T-helper 1 cell treated with Interleukin-12 subunit alpha and Interleukin-12 subunit beta and Interleukin-4 antibody, amounts not matched to agents 30 μg/mL and 1 μg/mL, for 36 hours (primary cell): ENCODE data around the gene CCDC187.

ENCODE experiments used
- H3K27ac Mint-ChIP-seq: one replicate; pipeline ENCODE4 v1.8.0; 2021; ENCODE audit warnings: mild to moderate bottlenecking, mixed read lengths
- H3K27me3 Mint-ChIP-seq: one replicate; pipeline ENCODE4 v1.8.0; 2021; ENCODE audit warnings: low read depth, mixed read lengths
- H3K36me3 Mint-ChIP-seq: one replicate; pipeline ENCODE4 v1.8.0; 2021; ENCODE audit warnings: low read depth, mixed read lengths
- H3K4me1 Mint-ChIP-seq: one replicate; pipeline ENCODE4 v1.8.0; 2021; ENCODE audit warnings: low read depth, mixed read lengths
- H3K4me3 Mint-ChIP-seq: one replicate; pipeline ENCODE4 v1.8.0; 2021; ENCODE audit warnings: mild to moderate bottlenecking, moderate library complexity, mixed read lengths
- H3K9me3 Mint-ChIP-seq: one replicate; pipeline ENCODE4 v1.8.0; 2021; ENCODE audit warnings: mixed read lengths

The CCDC187 gene

DNA sequence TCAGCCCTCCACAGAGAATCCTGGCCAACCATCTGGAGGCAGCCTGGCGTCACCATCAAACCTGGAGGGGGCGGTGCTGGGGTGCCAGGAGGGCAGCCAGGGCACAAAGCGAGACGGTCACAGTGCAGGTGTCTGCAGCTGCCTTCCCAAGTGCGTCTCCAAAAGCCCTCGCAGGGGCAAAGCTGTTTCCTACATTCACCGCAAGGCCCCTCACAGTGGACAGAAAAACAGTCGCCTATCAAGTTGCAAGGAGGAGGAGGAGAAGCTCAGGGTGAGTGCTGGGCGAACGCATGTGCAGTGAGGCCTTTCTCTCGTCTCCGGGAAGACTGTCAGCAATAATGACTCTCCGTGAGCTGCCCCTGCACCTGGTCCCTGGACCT is 81.0 kb downstream of the CCDC187 start:
- peaks cover 12% of the 10 kb centered on the region for H3K36me3 Mint-ChIP-seq
- H3K4me3 Mint-ChIP-seq = no peak overlapping the region
- H3K4me1 Mint-ChIP-seq = peaks cover 5% of the 10 kb centered on the region
- no peaks in the 10 kb centered on the region for H3K27me3 Mint-ChIP-seq
- H3K9me3 Mint-ChIP-seq = no peaks in the 10 kb centered on the region
- no peak overlapping the region for H3K27ac Mint-ChIP-seq

DNA sequence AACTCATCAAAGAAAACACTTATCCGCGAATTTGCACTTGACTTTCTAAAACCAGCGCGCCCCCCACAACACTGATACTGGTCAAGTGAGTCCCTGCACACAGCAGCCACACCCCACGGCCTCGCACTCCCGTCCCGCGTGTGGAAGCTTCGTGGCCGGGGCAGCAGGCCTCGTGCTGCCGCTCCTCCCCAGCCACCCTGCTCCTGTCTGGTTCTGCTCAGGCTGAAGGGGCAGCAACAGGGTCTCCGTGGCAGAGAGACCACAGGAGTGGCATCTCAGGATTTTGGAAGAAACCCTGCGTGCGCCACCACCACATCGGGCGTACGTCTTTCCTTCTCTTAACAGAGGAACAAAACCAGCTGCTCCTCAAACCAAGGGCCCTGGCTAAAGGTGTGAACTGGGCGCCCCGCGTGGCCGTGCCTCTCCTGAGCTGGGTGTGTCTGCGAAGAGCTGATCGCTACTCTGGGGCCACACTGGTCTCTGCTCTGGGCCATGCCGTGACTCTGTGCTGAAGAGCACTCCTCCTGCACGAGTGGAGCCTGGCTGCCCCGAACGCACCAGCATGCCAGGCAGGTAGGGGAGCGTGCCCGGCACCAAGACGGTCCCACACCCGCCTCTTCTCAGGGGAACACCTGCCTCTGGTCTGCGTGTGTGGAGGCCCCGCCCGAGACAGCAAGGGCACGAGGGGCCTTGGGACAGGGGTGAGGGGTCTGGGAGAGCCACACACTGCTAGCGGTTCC is 81.6 kb downstream of the CCDC187 start:
- peaks cover 12% of the 10 kb centered on the region for H3K36me3 Mint-ChIP-seq
- H3K4me3 Mint-ChIP-seq = no peak overlapping the region
- H3K27ac Mint-ChIP-seq = no peak overlapping the region
- H3K4me1 Mint-ChIP-seq = peaks cover 5% of the 10 kb centered on the region
- H3K9me3 Mint-ChIP-seq = no peaks in the 10 kb centered on the region
- H3K27me3 Mint-ChIP-seq = no peaks in the 10 kb centered on the region

DNA sequence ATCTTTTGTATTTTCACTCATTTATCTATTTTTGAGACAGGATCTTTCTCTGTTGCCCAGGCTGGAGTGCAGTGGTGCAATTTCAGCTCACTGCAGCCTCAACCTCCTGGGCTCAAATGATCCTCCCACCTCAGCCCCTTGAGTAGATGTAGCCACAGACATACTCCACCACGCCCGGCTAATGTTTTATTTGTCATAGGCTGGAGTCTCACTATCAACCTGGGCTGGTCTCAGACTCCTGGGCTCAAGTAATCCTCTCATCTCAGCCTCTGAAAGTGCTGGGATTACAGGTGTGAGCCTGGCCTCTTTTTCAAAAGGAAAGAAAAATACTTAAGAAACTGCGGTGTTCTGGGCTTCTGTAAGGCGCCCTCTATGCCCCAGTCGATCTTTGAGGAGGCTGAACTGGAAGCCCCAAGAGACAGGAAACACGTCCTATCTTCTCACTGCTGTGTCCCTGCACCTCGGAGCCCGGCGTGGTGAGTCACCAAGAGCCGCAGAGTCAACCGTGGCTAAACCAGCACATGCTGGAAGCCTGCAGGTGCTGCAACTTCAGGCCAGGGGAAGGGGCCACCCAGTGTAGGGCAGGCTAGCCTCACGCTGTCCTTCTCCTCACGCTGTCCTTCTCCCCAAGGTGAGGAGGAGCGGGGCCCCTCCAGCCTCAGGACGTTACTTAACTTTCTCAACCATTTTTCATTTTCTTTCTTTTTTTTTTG is 83.7 kb downstream of the CCDC187 start:
- H3K9me3 Mint-ChIP-seq = no peaks in the 10 kb centered on the region
- H3K4me3 Mint-ChIP-seq = no peak overlapping the region
- no peak overlapping the region for H3K27ac Mint-ChIP-seq
- peaks cover 17% of the 10 kb centered on the region for H3K36me3 Mint-ChIP-seq
- peaks cover 4% of the 10 kb centered on the region for H3K4me1 Mint-ChIP-seq
- no peaks in the 10 kb centered on the region for H3K27me3 Mint-ChIP-seq

DNA sequence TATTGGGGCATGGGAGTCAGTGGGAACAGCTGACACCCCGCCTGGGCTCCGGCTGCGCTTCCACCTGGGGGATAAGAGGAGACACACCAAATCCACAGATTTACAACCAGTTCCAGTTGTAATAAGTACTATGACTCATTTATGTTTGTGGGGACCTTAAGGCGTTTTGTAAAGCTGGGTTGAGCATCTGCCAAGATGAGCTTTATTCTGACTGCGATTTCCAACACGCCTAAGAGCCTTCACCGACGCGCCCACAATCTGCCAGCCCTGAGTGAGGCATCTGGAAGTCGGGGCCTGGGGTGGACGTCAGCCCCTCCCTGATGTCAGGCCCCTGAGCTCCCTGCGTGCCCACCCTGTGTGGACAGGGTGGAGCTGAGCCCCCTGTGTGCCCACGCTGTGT is 84.6 kb downstream of the CCDC187 start:
- H3K27ac Mint-ChIP-seq = no peak overlapping the region
- peaks cover 3% of the 10 kb centered on the region for H3K9me3 Mint-ChIP-seq
- H3K4me3 Mint-ChIP-seq = no peak overlapping the region
- peaks cover 2% of the 10 kb centered on the region for H3K4me1 Mint-ChIP-seq
- H3K27me3 Mint-ChIP-seq = no peaks in the 10 kb centered on the region
- peaks cover 21% of the 10 kb centered on the region for H3K36me3 Mint-ChIP-seq

DNA sequence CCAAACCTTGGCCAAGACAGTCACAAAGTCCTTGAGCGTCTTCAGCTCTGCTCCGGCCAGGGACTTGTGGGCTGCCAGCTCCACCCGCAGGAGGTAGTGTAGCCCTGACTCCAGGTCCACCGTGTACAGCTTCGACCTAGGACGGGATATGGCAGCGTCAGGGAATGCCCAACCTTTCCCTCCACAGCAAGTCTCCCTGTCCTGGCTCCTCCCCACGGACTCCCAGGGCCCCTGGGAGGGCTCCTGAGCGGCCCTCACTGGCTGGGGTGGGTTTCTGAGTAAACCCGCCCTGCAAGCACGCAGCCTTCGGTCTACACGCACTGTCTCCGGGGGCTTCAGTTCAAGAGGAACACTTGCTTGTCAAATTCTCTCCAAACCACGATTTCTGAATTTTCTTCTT is 85.2 kb downstream of the CCDC187 start:
- Mint-ChIP-seq H3K4me3 (no peak overlapping the region), H3K27ac (no peak overlapping the region), H3K4me1 (peaks cover 2% of the 10 kb centered on the region), H3K9me3 (peaks cover 3% of the 10 kb centered on the region), H3K27me3 (no peaks in the 10 kb centered on the region), H3K36me3 (peaks cover 27% of the 10 kb centered on the region)

DNA sequence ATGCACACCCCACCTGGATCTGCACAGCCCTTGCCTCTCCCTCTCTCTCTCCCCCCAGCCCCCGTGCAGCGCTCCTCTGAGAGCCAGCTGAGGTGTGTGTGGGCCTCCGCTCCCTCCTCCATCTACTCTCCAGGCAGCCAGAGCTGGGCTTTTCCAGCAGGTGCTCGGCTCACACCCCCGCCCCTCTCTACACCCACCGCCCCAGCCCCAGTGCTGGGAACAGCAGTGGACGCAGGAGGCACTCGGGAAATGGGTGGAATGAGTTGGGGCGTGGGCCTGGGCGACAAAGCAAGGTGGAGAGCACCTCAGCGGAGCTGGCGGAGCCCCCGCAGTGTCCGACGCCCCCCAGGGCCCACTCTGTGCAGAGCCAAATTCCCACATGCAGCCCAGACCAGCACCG is 85.6 kb downstream of the CCDC187 start:
- no peak overlapping the region for H3K27ac Mint-ChIP-seq
- peaks cover 2% of the 10 kb centered on the region for H3K4me1 Mint-ChIP-seq
- H3K9me3 Mint-ChIP-seq = peaks cover 3% of the 10 kb centered on the region
- H3K36me3 Mint-ChIP-seq = peaks cover 26% of the 10 kb centered on the region
- H3K27me3 Mint-ChIP-seq = no peaks in the 10 kb centered on the region
- no peak overlapping the region for H3K4me3 Mint-ChIP-seq

DNA sequence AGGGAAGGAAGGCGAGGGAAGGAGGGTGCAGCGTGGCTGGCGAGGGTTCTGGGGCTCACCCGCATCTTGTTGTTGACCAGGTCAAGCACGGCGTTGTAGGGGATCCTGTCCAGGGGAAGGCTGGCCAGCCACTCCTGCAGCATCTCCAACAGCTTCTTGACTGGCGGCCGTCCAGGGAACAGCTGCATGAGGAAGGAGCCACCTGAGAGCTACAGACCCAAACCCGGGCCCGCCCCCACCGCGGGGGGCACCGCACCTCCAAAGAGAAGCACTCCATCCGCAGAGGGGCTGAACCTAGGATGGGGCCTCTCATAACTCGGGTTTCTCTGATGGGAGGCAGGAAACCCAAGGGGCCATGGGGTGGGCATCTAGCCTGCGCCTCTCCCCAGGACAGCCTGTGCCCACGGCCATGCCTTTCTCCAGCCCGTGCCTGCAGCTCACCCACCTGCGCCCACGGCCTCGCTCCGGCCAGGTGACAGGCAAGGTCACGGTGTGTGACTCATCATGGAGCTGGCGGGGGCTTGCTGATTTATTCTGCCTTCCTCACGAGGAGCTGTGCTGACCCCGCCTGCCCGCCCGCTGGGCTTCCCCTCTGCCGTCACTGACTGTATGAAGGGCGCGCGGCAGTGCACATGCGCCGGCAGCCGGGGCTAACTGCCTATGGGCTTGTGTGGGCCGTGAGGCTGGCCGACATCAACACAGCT is 87.2 kb downstream of the CCDC187 start:
- Mint-ChIP-seq H3K27me3 (no peaks in the 10 kb centered on the region), H3K4me3 (no peak overlapping the region), H3K9me3 (peaks cover 3% of the 10 kb centered on the region), H3K27ac (no peak overlapping the region), H3K36me3 (peaks cover 26% of the 10 kb centered on the region), H3K4me1 (peaks cover 2% of the 10 kb centered on the region)

DNA sequence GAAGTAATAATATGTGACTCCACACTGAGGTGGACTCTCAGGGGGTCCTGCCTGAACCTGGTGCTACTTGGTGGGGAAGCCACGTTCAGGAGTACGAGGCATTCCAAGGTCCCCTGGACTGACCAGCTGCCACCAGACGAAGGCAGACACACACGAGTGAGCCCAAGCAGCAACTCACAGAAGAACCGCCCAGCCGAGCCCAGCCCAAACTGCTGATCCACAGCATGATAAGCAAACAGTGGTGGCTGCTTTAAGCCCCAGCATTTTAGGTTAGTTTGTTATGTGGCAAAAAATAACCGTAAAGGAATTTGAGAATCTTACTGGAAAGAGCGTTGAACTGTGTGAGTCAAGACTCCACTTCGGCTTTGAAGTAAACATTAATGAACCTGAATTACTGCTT is 90.2 kb downstream of the CCDC187 start:
- Mint-ChIP-seq H3K36me3 (peaks cover 25% of the 10 kb centered on the region), H3K4me1 (no peaks in the 10 kb centered on the region), H3K27ac (no peak overlapping the region), H3K4me3 (no peak overlapping the region), H3K27me3 (no peaks in the 10 kb centered on the region), H3K9me3 (peaks cover 3% of the 10 kb centered on the region)

DNA sequence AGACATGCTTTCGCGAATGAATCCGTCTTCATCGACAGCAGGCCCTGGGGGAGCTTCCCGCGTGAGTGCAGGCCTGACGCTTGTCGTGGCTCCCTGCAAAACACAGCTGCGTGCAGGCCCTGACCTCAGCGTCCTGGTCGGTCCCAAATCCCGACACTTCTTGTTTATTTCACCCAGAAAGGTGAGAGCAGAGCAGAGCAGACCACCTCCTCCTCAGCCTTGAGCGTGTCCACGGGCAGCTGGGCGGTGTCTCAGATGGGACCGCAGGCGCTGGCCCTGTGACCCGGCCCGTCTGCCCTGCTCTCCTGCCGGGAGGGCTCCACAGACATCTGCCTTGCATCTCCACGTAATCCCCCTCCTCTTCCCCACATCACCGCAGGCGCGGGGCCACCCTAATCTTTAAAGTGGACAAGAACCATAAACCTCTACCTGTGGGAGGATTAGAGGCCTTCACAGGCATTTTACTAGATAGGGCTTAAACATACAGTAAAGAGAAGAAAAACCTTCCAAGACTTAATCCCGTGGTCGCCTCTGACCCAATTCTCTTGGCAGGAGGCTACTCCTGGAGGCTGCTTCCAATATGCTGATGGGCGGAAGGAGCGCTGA is 91.4 kb downstream of the CCDC187 start:
- H3K27me3 Mint-ChIP-seq = no peaks in the 10 kb centered on the region
- peaks cover 25% of the 10 kb centered on the region for H3K36me3 Mint-ChIP-seq
- H3K4me3 Mint-ChIP-seq = no peak overlapping the region

DNA sequence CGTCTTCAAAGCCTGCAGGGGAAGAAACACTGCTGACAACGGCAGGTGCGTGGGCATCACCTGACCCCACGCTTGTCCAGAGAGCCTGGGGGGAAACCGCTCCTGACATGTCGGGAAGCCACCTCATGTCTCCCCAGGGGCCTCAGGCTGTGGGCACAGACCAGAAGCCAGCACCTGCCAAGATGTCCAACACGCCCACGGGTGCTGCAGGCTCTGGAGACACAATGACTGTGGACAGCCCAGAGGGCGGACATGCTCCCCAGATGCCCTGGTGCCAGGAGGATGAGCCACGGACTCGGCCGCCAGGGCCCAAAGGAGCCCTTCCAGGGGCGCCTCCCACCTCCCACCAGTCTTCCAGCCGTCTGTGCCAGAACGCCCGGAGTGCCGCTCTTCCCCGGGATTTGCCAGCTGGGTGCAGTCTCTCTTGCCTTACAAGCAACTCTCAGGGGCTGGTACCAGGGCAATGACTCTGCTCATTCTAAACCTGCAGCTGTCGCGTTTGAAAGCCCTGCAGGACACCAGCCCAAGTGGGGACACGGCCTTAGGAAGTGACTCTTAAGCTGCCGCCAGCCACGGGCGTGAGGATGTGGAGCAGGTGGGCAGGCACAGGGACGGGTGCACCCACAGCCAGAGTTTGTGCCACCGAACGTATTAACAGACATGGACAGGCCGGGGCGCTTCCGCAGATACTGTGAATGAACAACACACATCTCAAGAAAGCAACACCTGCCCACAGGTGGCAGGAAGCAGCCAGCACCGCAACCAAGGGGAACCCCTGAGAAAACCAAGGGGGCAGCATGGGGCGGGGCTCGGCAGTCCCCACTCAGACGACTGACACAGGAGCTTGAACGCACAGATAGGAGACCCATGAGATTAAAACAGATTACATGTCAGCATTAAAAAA is 92.2 kb downstream of the CCDC187 start:
- H3K36me3 Mint-ChIP-seq = peaks cover 26% of the 10 kb centered on the region
- H3K9me3 Mint-ChIP-seq = peaks cover 3% of the 10 kb centered on the region
- H3K27me3 Mint-ChIP-seq = no peaks in the 10 kb centered on the region
- H3K4me1 Mint-ChIP-seq = no peaks in the 10 kb centered on the region
- no peak overlapping the region for H3K4me3 Mint-ChIP-seq
- H3K27ac Mint-ChIP-seq = no peak overlapping the region

More for the DNA sequence above, 91.4 kb downstream of the CCDC187 start:
- Mint-ChIP-seq H3K27ac (no peak overlapping the region), H3K9me3 (peaks cover 3% of the 10 kb centered on the region), H3K4me1 (no peaks in the 10 kb centered on the region)

DNA sequence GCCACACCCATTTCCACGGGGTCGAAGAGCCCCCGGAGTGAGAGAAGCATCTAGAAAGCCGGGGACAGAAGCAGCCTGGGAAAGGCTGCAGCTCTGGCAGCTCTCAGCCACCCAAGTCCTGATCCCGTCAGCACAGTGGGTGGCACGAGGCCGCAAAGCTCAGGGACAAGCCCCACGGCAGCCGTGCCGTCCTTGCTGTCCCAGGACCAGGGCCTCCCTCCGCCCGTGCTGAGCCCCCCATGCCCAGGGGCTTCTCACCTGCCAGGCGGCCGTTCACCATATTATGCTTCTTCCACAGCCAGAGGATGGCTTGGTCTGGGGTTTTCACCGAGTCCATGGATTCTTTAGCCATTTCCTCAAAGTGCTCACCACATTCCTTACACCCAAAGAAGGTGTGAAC is 92.9 kb downstream of the CCDC187 start:
- Mint-ChIP-seq H3K27ac (no peak overlapping the region), H3K27me3 (peaks cover 2% of the 10 kb centered on the region), H3K36me3 (peaks cover 28% of the 10 kb centered on the region)

DNA sequence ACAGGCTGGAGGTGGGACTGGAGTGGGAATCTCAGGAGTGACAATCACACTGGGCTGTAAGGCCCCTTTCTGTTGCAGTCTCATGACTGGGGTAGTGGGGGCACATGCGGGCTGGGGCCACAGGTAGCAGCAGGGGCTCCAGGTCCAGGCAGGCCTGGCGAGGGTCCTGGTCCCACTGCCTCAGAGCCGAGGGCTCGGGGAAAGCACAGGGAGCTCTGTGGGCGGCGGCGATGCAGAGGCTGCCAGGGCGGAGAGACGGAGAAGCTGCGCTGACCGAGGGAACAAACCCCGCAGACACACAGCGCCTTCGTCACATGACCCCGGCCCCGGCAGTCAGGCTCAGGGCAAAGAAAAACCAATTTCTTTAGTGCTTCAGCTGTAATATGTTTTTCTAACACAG is 93.6 kb downstream of the CCDC187 start:
- H3K36me3 Mint-ChIP-seq = peaks cover 24% of the 10 kb centered on the region
- H3K27me3 Mint-ChIP-seq = peaks cover 3% of the 10 kb centered on the region
- H3K27ac Mint-ChIP-seq = no peak overlapping the region
- no peaks in the 10 kb centered on the region for H3K4me1 Mint-ChIP-seq
- H3K4me3 Mint-ChIP-seq = no peak overlapping the region
- peaks cover 3% of the 10 kb centered on the region for H3K9me3 Mint-ChIP-seq

More for the DNA sequence above, 92.9 kb downstream of the CCDC187 start:
- H3K4me1 Mint-ChIP-seq = no peaks in the 10 kb centered on the region
- H3K9me3 Mint-ChIP-seq = peaks cover 3% of the 10 kb centered on the region
- no peak overlapping the region for H3K4me3 Mint-ChIP-seq

DNA sequence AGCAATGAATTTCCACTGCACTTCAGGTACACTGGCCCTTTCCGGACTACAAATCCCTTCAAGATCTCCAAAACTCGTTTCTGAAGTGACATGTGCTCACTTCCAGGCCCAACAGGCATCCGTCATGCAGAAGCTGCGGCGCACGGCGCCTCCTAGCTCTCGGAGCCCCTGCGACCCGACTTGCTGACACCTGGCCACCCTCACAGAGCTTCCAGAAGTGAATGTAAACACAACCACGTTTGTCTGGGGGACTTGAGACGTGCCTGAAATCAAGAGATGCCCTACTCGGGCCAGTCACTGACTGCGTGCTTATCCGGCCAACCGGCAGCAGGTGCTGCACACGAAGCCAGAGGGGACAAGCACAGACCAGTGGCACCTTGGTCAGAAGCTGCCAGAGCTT is 94.1 kb downstream of the CCDC187 start:
- H3K9me3 Mint-ChIP-seq = peaks cover 1% of the 10 kb centered on the region
- H3K27me3 Mint-ChIP-seq = peaks cover 3% of the 10 kb centered on the region
- H3K36me3 Mint-ChIP-seq = peaks cover 20% of the 10 kb centered on the region
- no peak overlapping the region for H3K27ac Mint-ChIP-seq
- no peaks in the 10 kb centered on the region for H3K4me1 Mint-ChIP-seq
- H3K4me3 Mint-ChIP-seq = no peak overlapping the region

DNA sequence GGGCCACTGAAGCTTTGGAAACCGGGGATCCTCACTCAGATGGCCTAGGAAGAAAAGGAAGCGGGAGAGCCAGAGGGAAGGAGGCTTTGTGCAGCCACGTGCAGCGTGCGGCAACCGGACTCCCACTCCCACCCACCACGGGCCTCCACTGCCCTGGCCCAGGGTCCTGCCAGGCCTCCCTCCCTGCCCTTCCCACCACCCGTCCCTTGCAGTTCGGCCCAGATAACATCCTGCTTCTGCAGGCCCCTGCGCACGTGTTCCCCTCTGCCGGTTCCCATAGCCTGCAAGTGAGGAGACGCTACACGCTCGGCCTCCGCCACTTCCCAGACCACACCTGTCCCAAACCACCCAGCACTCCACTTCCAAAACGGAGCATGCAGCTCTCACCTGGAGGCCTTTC is 94.7 kb downstream of the CCDC187 start:
- Mint-ChIP-seq H3K27me3 (peaks cover 7% of the 10 kb centered on the region), H3K9me3 (no peaks in the 10 kb centered on the region), H3K4me3 (no peak overlapping the region), H3K4me1 (no peaks in the 10 kb centered on the region), H3K36me3 (peaks cover 16% of the 10 kb centered on the region), H3K27ac (no peak overlapping the region)
